Mesenchymal stem cell (in vitro differentiated cells and primary cell): Measurements from ENCODE around the gene ZNF598.

Source experiments
- DNase-seq: peaks from one replicate; pipeline ENCODE4 v3.0.0-alpha.2; 2013
- H2AFZ ChIP-seq: one replicate; pipeline ENCODE4 v1.6.1; 2013; ENCODE audit warnings: low read depth, mild to moderate bottlenecking, control low read depth, inconsistent platforms, low read length, moderate library complexity
- H2AK5ac ChIP-seq: 2 replicates; pipeline ENCODE4 v1.6.1; 2013; ENCODE audit warnings: low read length, moderate library complexity, mild to moderate bottlenecking, inconsistent platforms; ENCODE audit not compliant: severe bottlenecking
- H2BK120ac ChIP-seq: one replicate; pipeline ENCODE4 v1.6.1; 2013; ENCODE audit warnings: low read depth, mild to moderate bottlenecking, inconsistent platforms, low read length, moderate library complexity
- H2BK12ac ChIP-seq, 2 experiments: one replicate each; pipeline ENCODE4 v1.6.1; 2013; ENCODE audit warnings: inconsistent platforms in 2 of 2, low read length in 2 of 2, mild to moderate bottlenecking in 2 of 2, moderate library complexity in 2 of 2, control low read depth in 1 of 2
- H2BK15ac ChIP-seq: one replicate; pipeline ENCODE4 v1.6.1; 2013; ENCODE audit warnings: mild to moderate bottlenecking, low read depth, inconsistent platforms; ENCODE audit not compliant: poor library complexity, severe bottlenecking
- H2BK5ac ChIP-seq: 2 replicates; pipeline ENCODE4 v1.6.1; 2013; ENCODE audit warnings: low read depth, mild to moderate bottlenecking, low read length, control low read depth, inconsistent platforms; ENCODE audit not compliant: poor library complexity, severe bottlenecking
- H3K14ac ChIP-seq, 2 experiments: one replicate each; pipeline ENCODE4 v1.6.1; 2013; ENCODE audit warnings: inconsistent platforms in 2 of 2, low read length in 2 of 2, control low read depth in 1 of 2, mild to moderate bottlenecking in 1 of 2, moderate library complexity in 1 of 2
- H3K18ac ChIP-seq, 2 experiments: one replicate each; pipeline ENCODE4 v1.6.1; 2013; ENCODE audit warnings: inconsistent platforms in 2 of 2, low read length in 2 of 2, control low read depth in 1 of 2, low read depth in 1 of 2, mild to moderate bottlenecking in 1 of 2
- H3K23ac ChIP-seq, 2 experiments: one replicate each; pipeline ENCODE4 v1.6.1; 2013; ENCODE audit warnings: inconsistent platforms in 2 of 2, low read length in 2 of 2, mild to moderate bottlenecking in 2 of 2, moderate library complexity in 2 of 2, control low read depth in 1 of 2
- H3K27ac ChIP-seq: 2 replicates; pipeline ENCODE4 v1.5.1; 2013; ENCODE audit warnings: mild to moderate bottlenecking, moderate library complexity, low read length, control low read depth, inconsistent platforms; ENCODE audit not compliant: poor library complexity, severe bottlenecking
- H3K27me3 ChIP-seq, 2 experiments: 2 replicates each; pipeline versions ENCODE4 v1.6.1 to v1.7.0; 2013; ENCODE audit warnings: low read length in 2 of 2, mild to moderate bottlenecking in 2 of 2, moderate library complexity in 2 of 2, control low read depth in 1 of 2, inconsistent platforms in 1 of 2; ENCODE audit not compliant: control insufficient read depth in 1 of 2, insufficient read depth in 1 of 2
- H3K36me3 ChIP-seq, 2 experiments: 2 replicates each; pipeline versions ENCODE4 v1.6.1 to v1.7.0; 2013; ENCODE audit warnings: low read length in 2 of 2, control low read depth in 1 of 2, inconsistent platforms in 1 of 2, low read depth in 1 of 2, mild to moderate bottlenecking in 1 of 2; ENCODE audit not compliant: insufficient read depth in 2 of 2, control insufficient read depth in 1 of 2
- H3K4ac ChIP-seq, 2 experiments: one replicate each; pipeline ENCODE4 v1.6.1; 2013; ENCODE audit warnings: inconsistent platforms in 2 of 2, low read length in 2 of 2, mild to moderate bottlenecking in 2 of 2, moderate library complexity in 2 of 2, control low read depth in 1 of 2, low read depth in 1 of 2
- H3K4me1 ChIP-seq: 2 replicates; pipeline ENCODE4 v1.6.1; 2013; ENCODE audit warnings: low read depth, low read length, control low read depth; ENCODE audit not compliant: control insufficient read depth, insufficient read depth
- H3K4me2 ChIP-seq: 2 replicates; pipeline ENCODE4 v1.6.1; 2013; ENCODE audit warnings: low read length, mild to moderate bottlenecking, inconsistent platforms; ENCODE audit not compliant: poor library complexity, severe bottlenecking
- H3K4me3 ChIP-seq, 2 experiments: 2 replicates each; pipeline versions ENCODE4 v1.5.1 to v1.7.0; 2013; ENCODE audit warnings: low read length in 2 of 2, mild to moderate bottlenecking in 2 of 2, control low read depth in 1 of 2, low read depth in 1 of 2; ENCODE audit not compliant: insufficient read depth in 1 of 2
- H3K79me1 ChIP-seq: replicated peaks from 2 replicates; pipeline ENCODE4 v1.6.1; 2013; ENCODE audit warnings: mild to moderate bottlenecking, control low read depth, low read length, inconsistent platforms; ENCODE audit not compliant: poor library complexity, severe bottlenecking
- H3K9ac ChIP-seq: 2 replicates; pipeline ENCODE4 v1.7.0; 2013; ENCODE audit warnings: mild to moderate bottlenecking, low read length, moderate library complexity
- H3K9me3 ChIP-seq: 2 replicates; pipeline ENCODE4 v1.7.0; 2013; ENCODE audit warnings: mild to moderate bottlenecking, low read length; ENCODE audit not compliant: control insufficient read depth
- H4K8ac ChIP-seq: one replicate; pipeline ENCODE4 v1.6.1; 2013; ENCODE audit warnings: inconsistent platforms, mild to moderate bottlenecking, low read length, moderate library complexity
- H4K91ac ChIP-seq: one replicate; pipeline ENCODE4 v1.6.1; 2013; ENCODE audit warnings: mild to moderate bottlenecking, low read length, inconsistent platforms
- WGBS: methylation state at CpG from one replicate; pipeline ENCODE4 v1.1.7; 2013; ENCODE audit warnings: mixed read lengths; 5-methylcytosine and 5-hydroxymethylcytosine counted together

ZNF598 gene

GRCh38 chr16:2033057-2033908, 23.7 kb upstream of the ZNF598 start:
- peak overlapping the region; percentile 78 for H4K91ac ChIP-seq
- H3K79me1 ChIP-seq, result peaks cover 16% of the 10 kb centered on the region
- peak overlapping the region; percentile 64 for H2AK5ac ChIP-seq
- H4K8ac ChIP-seq, result peak overlapping the region; percentile 69
- peak overlapping the region; percentile 60 to 94 for H3K18ac ChIP-seq
- H3K27ac ChIP-seq, result peak overlapping the region; percentile 82
- peak overlapping the region in 1 of 2 experiments; percentile 34 for H3K23ac ChIP-seq
- peak overlapping the region; percentile 24 to 35 for H3K4me3 ChIP-seq
- 54% methylated on average over 20 of the region's 37 CpGs for WGBS
- peak overlapping the region; percentile 76 to 93 for H2BK12ac ChIP-seq
- peaks cover 0 to 1% of the 10 kb centered on the region in 2 experiments for H3K27me3 ChIP-seq
- H3K9ac ChIP-seq, result peak overlapping the region; percentile 70
- peaks cover 0 to 68% of the 10 kb centered on the region in 2 experiments for H3K36me3 ChIP-seq
- DNase-seq, result peak; percentile 74
- H2BK120ac ChIP-seq, result peak overlapping the region; percentile 93
- H3K4me1 ChIP-seq, result peaks cover 85% of the 10 kb centered on the region
- H2AFZ ChIP-seq, result peak overlapping the region; percentile 36
- H2BK5ac ChIP-seq, result peak overlapping the region; percentile 87
- H3K4me2 ChIP-seq, result peak overlapping the region; percentile 61
- no peaks in the 10 kb centered on the region for H3K9me3 ChIP-seq
- H2BK15ac ChIP-seq, result peak overlapping the region; percentile 92
- peak overlapping the region in 1 of 2 experiments; percentile 81 for H3K14ac ChIP-seq
- H3K4ac ChIP-seq, result peak overlapping the region; percentile 92 to 97

GRCh38 chr16:2032285-2033056, 22.9 kb upstream of the ZNF598 start:
- WGBS, result 70% methylated on average over 13 of the region's 15 CpGs
- Histone ChIP-seq H3K9me3 (no peaks in the 10 kb centered on the region), H2BK15ac (peak overlapping the region; percentile 92), H3K79me1 (peaks cover 11% of the 10 kb centered on the region), H3K4ac (peak overlapping the region; percentile 92), H3K27me3 (peaks cover 0 to 7% of the 10 kb centered on the region in 2 experiments), H3K9ac (peak overlapping the region; percentile 70), H3K18ac (peak overlapping the region; percentile 60 to 94), H3K36me3 (peaks cover 0 to 60% of the 10 kb centered on the region in 2 experiments), H2BK12ac (peak overlapping the region; percentile 29 to 93), H3K4me2 (peak overlapping the region; percentile 61), H2BK5ac (no peak overlapping the region), H4K91ac (peak overlapping the region; percentile 78), H3K27ac (peak overlapping the region; percentile 82), H3K23ac (peak overlapping the region; percentile 37 to 46), H3K14ac (no peak overlapping the region), H2AK5ac (peak overlapping the region; percentile 66), H3K4me1 (peaks cover 86% of the 10 kb centered on the region), H2BK120ac (peak overlapping the region; percentile 93), H3K4me3 (no peak overlapping the region), H4K8ac (peak overlapping the region; percentile 69), H2AFZ (no peak overlapping the region)
- peak; percentile 66 for DNase-seq

GRCh38 chr16:2031081-2031577, 21.5 kb upstream of the ZNF598 start:
- Histone ChIP-seq H3K36me3 (peaks cover 0 to 47% of the 10 kb centered on the region in 2 experiments), H3K9ac (no peak overlapping the region), H3K4ac (no peak overlapping the region), H2BK15ac (no peak overlapping the region), H2AFZ (no peak overlapping the region), H3K18ac (no peak overlapping the region), H3K4me2 (no peak overlapping the region), H3K23ac (no peak overlapping the region), H2BK5ac (no peak overlapping the region), H3K4me3 (no peak overlapping the region), H3K4me1 (peaks cover 79% of the 10 kb centered on the region), H2BK120ac (peak overlapping the region; percentile 27), H2BK12ac (no peak overlapping the region), H2AK5ac (peak overlapping the region; percentile 83), H3K27me3 (peaks cover 0 to 9% of the 10 kb centered on the region in 2 experiments), H3K27ac (no peak overlapping the region), H3K14ac (no peak overlapping the region), H3K9me3 (no peaks in the 10 kb centered on the region), H3K79me1 (peaks cover 7% of the 10 kb centered on the region), H4K8ac (no peak overlapping the region), H4K91ac (no peak overlapping the region)
- DNase-seq, result no peak
- 94% methylated on average over 10 of the region's 11 CpGs for WGBS
